Central memory CD4-positive, alpha-beta T cell (primary cell): ENCODE data around the gene EFCAB14.
"Not testable (repeated sequence)": the region's sequence is repeated elsewhere in the genome, so short reads cannot be mapped to it uniquely, and the experiment has no call there.

Experiments
- DNase-seq: peaks from one replicate; pipeline ENCODE4 v3.0.0; 2022

The EFCAB14 gene

DNA sequence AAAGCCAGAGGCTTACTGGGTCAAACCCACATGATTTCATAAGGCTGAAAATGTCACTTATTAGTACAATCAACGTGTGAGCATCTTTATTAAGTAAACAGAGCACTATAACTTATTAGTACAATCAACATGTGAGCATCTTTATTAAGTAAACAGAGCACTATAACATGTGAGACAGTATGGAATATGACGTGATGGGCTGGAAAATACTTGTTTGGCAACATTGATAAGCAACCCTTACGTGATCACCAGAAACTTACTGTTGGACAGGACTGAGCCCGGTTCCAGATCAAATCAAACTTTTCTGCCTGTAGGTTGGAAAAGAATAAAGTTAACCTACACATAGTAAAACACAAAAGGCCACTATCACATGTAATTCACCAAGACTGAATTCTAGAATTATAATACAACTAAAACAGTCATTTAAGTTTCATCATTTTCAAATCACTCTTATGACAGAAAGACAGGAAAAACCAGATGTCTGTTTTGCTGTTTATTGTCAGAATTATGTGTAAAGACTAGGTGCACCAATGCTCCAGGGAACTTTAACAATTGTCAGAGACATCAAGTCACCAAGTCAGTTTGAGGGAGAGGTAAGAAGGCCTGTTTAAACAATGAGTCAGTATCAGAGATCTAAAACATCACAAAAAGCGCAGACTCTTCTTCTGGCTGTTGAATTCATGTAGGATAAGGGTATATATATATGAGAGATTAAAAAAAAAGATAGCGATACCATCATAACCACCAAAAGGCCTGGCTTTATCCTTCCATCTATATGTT, 66.4 kb downstream of the EFCAB14 start:
- DNase-seq, result no peak

DNA sequence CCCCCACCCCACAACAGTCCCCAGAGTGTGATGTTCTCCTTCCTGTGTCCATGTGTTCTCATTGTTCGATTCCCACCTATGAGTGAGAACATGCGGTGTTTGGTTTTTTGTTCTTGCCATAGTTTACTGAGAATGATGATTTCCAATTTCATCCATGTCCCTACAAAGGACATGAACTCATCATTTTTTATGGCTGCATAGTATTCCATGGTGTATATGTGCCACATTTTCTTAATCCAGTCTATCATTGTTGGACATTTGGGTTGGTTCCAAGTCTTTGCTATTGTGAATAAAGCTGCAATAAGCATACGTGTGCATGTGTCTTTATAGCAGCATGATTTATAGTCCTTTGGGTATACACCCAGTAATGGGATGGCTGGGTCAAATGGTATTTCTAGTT, 67.8 kb downstream of the EFCAB14 start:
- not testable (repeated sequence) for DNase-seq

DNA sequence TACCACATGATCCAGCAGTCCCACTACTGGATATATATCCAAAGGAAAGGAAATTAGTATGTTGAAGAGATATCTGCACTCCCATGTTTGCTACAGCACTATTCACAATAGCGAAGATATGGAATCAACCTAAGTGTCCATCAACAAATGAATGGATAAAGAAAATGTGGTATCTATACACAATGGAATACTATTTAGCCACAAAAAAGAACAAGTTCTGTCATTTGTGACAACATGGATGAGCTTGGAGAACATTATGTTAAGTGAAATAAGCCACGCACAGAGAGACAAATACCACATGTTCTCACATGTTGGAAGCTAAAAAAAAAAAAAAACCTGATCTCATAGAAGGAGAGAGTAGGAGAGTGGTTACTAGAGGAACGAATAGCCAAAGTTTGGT, 68.4 kb downstream of the EFCAB14 start:
- DNase-seq, result no peak

DNA sequence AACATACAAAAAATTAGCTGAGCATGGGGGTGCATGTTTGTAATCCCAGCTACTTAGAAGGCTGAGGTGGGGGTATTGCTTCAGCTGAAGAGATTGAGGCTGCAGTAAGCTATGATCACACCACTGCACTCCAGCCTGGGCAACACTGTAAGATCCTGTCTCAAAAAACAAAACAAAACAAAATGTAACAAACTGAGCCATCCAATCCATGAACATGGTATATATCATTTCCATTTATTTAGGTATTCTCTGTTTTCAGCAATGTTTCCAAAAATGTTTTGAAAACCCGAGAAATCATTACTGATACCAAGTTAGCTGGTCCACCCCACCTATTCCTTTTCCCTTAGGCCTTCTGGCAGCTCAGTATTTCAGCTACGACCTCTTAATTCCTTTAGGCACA, 69.2 kb downstream of the EFCAB14 start:
- DNase-seq, result no peak

DNA sequence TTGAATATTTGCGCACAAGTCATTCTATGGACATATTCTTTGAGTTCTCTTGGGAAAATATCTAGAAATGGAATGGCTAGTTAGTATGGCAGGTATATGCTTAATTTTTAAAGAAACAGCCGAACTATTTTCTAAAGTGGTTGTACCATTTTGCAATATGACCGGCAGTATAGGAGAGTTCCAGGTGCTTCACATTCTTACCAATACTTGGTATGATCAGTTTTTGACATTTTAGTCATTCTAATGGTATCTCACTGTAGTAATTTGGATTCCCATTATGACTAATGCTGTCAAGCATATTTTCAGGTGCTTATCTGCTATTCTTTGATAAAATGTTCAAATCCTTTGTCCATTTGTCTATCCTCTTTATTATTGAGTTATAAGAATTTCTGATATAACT, 71.3 kb downstream of the EFCAB14 start:
- no peak for DNase-seq

DNA sequence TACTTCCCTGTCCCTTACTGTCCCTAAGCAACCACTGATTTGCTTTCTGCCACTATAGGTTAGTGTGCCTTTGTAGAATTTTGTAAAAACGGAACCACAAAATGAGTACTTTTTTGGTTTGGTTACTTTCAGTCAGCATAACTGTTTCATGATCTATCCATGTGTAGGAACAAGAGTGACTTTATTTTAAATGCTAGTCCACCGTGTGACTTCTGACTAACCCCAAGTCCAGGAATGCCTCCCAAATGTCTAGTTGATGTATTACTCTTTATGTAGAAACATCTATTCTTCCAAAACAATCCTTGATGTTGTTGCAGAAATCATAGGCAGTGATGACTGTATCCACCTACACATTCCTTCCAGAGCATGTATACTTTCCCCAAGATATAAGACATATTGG, 72.1 kb downstream of the EFCAB14 start:
- no peak for DNase-seq

DNA sequence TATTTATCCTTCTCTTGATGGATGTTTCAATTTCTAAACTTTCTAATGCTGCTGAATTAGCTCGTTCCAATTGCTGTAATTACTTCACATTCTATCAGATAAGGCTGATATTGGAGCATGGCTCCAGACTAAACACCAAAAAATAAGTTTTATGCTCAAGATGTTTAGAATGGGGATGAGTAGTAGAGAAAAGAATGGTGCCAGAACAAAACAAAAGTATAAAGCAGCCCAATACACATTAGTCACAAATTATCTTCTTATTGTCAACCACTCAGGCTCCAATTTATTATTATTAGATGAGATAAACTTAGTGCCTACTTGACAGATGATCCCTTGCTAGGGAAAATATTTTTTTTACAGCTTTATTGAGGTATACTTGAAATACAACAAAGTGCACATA, 72.6 kb downstream of the EFCAB14 start:
- DNase-seq, result no peak

DNA sequence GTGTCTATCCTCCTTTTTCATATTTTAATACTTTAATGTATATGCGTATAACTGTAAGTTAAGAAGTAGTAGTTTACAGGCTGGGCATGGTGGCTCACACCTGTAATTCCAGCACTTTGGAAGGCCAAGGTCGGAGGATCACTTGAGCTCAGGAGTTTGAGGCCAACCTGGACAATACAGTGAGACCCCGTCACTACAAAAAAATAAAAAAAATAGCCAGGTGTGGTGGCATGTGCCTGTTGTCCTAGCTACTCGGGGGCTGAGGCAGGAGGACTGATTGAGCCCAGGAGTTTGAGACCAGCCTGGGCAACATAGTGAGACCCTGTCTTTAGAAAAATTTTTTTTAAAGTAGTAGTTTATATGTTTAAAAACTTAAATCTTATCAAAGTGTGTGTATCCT, 73.1 kb downstream of the EFCAB14 start:
- no peak for DNase-seq

DNA sequence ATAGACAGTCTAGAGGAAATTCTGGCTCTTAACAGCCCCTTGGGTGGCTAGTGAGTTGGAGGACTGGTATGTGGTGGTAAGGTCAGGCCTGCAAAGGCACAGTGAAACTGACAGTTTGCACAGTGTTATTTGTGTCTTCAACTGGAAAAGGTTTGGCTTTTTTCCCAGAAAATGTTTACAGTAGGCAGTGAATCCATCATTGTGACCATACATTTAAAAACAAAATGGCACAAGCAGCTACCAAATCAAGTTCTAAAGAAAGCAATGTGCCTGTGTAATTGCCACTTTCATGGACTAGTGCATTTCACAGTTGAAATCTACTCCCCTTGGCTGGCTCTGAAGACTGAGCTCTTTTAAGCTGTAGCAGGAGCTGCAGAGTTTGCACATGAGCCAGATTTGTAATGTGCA, 75.5 kb downstream of the EFCAB14 start:
- no peak for DNase-seq

DNA sequence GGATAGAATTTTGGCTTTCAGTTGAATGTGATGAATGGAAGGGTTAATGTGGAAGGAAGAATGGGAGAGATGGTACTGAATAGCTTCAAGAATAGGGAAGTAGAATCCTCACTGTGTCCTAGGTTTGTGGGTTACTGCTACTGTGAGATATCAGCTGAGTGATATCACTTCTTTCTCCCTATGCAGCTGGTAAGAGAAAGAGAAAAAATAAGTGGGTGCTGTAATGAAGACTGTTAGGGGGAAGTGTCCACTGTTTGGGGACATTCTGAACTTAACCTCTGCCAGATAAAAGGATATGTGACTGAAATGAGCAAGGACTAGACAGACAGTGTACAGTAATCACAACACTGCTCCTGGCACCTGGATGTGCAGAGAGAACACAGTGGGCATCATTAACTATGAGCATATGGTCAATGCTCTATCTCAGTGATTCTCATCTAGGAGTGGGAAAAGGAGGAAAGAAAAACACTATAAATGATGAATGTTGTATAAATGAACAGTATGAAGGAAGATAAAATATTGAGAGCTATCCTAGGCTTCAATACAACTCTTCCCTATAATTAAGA, 76.7 kb downstream of the EFCAB14 start:
- no peak for DNase-seq

DNA sequence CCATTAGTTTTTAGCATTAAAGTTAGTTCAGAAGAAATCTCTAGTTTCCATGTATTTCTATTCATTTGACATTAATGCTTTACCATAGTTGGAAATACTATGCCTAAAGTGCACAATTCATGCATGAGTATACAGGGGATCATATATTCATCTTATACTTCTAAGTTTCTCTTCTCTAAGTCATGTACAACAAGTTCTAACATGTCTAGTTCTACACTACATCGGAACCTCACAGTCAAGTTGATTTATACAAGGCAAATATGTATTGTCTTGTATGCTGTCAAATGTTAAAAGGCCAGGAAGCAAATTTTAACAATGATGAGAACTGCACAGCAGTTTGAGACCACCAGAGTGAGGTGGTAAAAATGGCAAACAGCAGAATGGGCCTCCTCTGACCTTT, 79.4 kb downstream of the EFCAB14 start:
- no peak for DNase-seq

DNA sequence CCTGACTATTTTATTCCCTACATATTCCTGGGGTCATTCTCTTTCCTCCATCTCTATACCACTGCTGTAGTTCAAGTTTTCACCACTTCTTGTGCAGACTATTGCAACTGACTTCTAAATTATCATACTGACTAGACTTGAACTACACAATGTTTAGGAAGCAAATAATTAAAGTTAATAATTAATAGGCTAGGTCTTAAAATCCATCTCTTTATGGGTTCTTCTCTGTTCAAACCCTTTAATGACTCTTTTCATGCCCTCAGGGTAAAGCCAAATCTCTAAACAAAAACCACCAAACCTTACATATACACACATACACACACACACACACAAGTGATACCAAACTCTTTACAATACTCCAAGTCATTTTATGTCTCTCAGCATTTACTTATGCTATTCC, 80.0 kb downstream of the EFCAB14 start:
- no peak for DNase-seq

DNA sequence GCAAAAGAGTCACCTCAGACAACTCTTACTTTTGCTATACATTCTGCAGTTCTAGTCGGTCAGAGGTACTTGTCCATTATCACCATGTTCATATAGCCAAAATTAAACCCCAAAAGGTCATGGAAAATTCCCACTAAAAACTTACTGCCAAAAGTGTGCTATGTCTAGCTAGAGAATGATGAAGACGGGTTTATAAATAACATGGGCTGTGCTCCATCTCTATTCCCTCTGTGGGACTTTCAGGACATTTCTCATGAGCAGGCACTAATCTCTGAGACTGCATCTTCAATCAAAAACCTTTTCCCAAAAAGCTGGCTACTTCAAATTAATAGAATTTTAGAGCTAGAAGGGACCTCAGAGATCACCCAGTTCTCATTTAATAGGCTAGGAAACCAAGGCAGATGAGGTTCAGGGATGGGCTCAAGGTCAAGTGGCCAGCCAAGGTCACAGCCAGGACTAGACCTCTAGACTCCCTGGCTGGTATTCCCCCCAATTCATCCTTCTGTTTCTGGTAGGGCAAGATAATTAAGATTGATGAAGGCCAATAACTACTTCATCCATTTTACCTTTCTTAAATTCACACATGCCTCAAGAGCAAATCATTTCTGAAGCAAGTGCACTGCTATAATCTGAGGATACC, 81.3 kb downstream of the EFCAB14 start:
- DNase-seq, result no peak

DNA sequence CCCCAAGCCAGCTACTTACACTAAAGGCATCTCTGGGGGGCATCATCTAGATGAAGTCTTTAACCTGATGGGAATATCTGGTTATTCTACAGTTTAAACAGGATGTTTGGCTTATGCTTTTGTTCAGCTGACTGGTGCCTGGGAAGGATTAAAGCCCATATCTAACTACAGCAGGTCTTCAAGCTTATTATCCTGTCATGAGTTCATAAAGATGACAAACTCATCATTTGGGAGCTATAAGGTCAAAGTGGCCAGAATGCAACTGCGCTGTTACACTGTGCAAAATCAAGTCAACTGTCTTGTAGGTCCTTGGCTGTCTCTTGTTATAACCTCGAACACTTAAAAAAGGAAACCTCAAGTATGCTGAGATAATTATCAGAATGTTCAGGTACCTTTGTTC, 83.7 kb downstream of the EFCAB14 start:
- DNase-seq, result no peak

DNA sequence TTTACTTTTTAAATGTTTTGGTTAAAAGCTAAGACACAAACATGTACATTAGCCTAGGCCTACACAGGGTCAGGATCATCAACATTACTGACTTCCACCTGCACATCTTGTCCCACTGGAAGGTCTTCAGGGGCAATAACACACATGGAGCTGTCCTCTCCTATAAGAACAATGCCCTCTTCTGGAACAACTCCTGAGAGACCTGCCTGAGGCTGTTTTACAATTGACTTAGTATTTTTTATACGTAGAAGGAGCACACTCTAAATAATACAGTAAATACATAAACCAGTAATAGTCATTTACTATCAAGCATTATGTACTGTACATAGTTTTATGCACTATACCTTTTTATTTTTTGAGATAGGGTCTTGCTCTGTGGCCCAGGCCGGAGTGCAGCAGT, 88.2 kb downstream of the EFCAB14 start:
- DNase-seq, result no peak
